Measurements from ENCODE around the gene ZNF316. TPM values are rescaled to one million over a fixed set of nuclear protein-coding genes. Genes with fewer than 3 reads are reported as not detected.

The ZNF316 gene
- total RNA-seq, 1 donor from 2014 or later, result 12.6 TPM

- DNase-seq (ENCODE audit: low read depth), result no peak
- H3K4me3 ChIP-seq (ENCODE audit: low read depth, low read length), result no peak overlapping the region
- TF ChIP-seq CTCF (conservative IDR thresholded peaks at IDR 0.05; ENCODE audit: low read depth, low read length), result no peak
These were observed 10.0 kb downstream of the ZNF316 start for GRCh38 chr7:6647080-6647479.

GRCh38 chr7:6647541-6647940 lies 10.4 kb downstream of the ZNF316 start:
- DNase-seq (ENCODE audit: low read depth), result no peak
- no peak for TF ChIP-seq CTCF (conservative IDR thresholded peaks at IDR 0.05; ENCODE audit: low read depth, low read length)
- H3K4me3 ChIP-seq (ENCODE audit: low read depth, low read length), result no peak overlapping the region

- peak; percentile 3 for TF ChIP-seq CTCF (conservative IDR thresholded peaks at IDR 0.05; ENCODE audit: low read depth, low read length)
- no peak overlapping the region for H3K4me3 ChIP-seq (ENCODE audit: low read depth, low read length)
- DNase-seq (ENCODE audit: low read depth), result no peak
These were observed 11.1 kb downstream of the ZNF316 start for GRCh38 chr7:6648066-6648814.

GRCh38 chr7:6648815-6649104 lies 11.6 kb downstream of the ZNF316 start:
- TF ChIP-seq CTCF (conservative IDR thresholded peaks at IDR 0.05; ENCODE audit: low read depth, low read length), result no peak
- DNase-seq (ENCODE audit: low read depth), result no peak
- H3K4me3 ChIP-seq (ENCODE audit: low read depth, low read length), result no peak overlapping the region

GRCh38 chr7:6649241-6649961 lies 12.3 kb downstream of the ZNF316 start:
- DNase-seq (ENCODE audit: low read depth), result no peak
- no peak overlapping the region for H3K4me3 ChIP-seq (ENCODE audit: low read depth, low read length)
- no peak for TF ChIP-seq CTCF (conservative IDR thresholded peaks at IDR 0.05; ENCODE audit: low read depth, low read length)

GRCh38 chr7:6650086-6650485 lies 13.0 kb downstream of the ZNF316 start:
- no peak overlapping the region for H3K4me3 ChIP-seq (ENCODE audit: low read depth, low read length)
- DNase-seq (ENCODE audit: low read depth), result no peak
- TF ChIP-seq CTCF (conservative IDR thresholded peaks at IDR 0.05; ENCODE audit: low read depth, low read length), result no peak
